OCI-LY3 (cell line): Measurements from ENCODE around the gene NRP1.
"Not testable (repeated sequence)": the region's sequence is repeated elsewhere in the genome, so short reads cannot be mapped to it uniquely, and the experiment has no call there.

ENCODE experiments used
- H2AFZ ChIP-seq: fragments of 200-600, 300-600 bp; shearing (Covaris generic); 2 replicates; pipeline ENCODE4 v1.6.0; 2014; ENCODE audit warnings: antibody characterized with exemption, low read depth, low read length
- H3K27ac ChIP-seq: fragments of 200-600, 300-600 bp; sonication (generic); 2 replicates; pipeline ENCODE4 v1.5.1; 2014; ENCODE audit warnings: mild to moderate bottlenecking, low read length, moderate library complexity, mixed read lengths
- H3K27me3 ChIP-seq: fragments of 200-600, 300-600 bp; sonication (generic); 2 replicates; pipeline ENCODE4 v1.6.1; 2014; ENCODE audit warnings: low read depth, low read length, mixed read lengths
- H3K36me3 ChIP-seq: fragments of 200-600, 300-600 bp; sonication (generic); replicated peaks from 2 replicates; pipeline ENCODE3; 2014; ENCODE audit warnings: low read depth, low read length, mixed read lengths
- H3K4me1 ChIP-seq: fragments of 300-600, 200-600 bp; sonication (generic); 2 replicates; pipeline ENCODE4 v1.6.1; 2014; ENCODE audit warnings: low read length, mixed read lengths
- H3K4me2 ChIP-seq: fragments of 200-600, 300-600 bp; sonication (generic); 2 replicates; pipeline ENCODE4 v1.6.1; 2014; ENCODE audit warnings: low read length, mixed read lengths
- H3K4me3 ChIP-seq: fragments of 300-600, 200-600 bp; sonication (generic); 2 replicates; pipeline ENCODE4 v1.5.1; 2014; ENCODE audit warnings: antibody characterized with exemption, mild to moderate bottlenecking, low read length, moderate library complexity
- H3K79me2 ChIP-seq: fragments of 300-600, 200-600 bp; shearing (Covaris generic); 2 replicates; pipeline ENCODE4 v1.6.1; 2014; ENCODE audit warnings: mild to moderate bottlenecking, low read length, mixed read lengths
- H3K9ac ChIP-seq: fragments of 300-600, 200-600 bp; shearing (Covaris generic); 2 replicates; pipeline ENCODE4 v1.6.0; 2014; ENCODE audit warnings: mild to moderate bottlenecking, low read length, moderate library complexity
- H3K9me3 ChIP-seq: fragments of 200-600, 300-600 bp; shearing (Covaris generic); 2 replicates; pipeline ENCODE4 v1.6.1; 2014; ENCODE audit warnings: low read length, mixed read lengths; ENCODE audit not compliant: insufficient read depth
- H4K20me1 ChIP-seq: fragments of 200-600, 300-600 bp; sonication (generic); 2 replicates; pipeline ENCODE4 v1.6.1; 2016; ENCODE audit warnings: low read length, mixed read lengths; ENCODE audit not compliant: insufficient read depth
- EZH2phosphoT487 ChIP-seq: fragments of 200-600 bp; shearing (Covaris generic); IDR thresholded peaks from 2 replicates; pipeline ENCODE4 v1.6.1; 2018; ENCODE audit warnings: antibody characterized with exemption, mixed run types, low read depth
- TF ChIP-seq, protein P1 (sequence below): fragments of 200-600, 300-600 bp; sonication (generic); IDR thresholded peaks from 2 replicates; pipeline ENCODE4 v1.5.1; 2014; ENCODE audit warnings: antibody characterized with exemption, low read length, low read depth

The NRP1 gene

DNA sequence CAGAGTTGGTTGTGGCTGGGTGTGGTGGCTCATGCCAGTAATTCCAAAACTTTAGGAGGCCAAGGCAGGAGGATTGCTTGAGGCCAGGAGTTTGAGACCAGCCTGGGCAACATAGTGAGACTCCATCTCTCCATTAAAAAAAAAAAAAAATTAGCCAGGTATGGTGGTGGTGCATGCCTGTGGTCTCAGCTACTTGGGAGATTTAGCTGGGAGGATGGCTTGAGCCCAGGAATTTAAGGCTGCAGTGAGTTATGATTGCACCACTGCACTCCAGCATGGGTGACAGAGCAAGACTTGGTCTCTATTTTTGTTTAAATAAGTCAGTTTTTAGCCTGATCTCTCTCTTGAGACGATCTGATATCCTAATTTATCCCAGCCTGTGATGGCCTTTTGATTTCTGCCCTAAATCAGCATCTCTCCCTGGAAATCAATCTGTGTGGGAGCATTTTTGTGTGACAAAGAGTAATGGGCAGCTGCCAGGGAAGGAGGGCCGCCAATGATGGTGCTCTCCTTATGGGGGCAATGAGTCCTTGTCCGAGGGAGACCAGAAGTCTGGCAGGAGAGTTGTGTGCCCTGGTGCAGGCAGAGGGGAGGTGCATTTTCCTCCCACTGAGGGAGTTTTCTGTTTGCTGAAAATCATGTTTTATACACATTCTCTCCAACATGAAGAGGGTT lies 111.0 kb downstream of the NRP1 start:
- H3K4me1 ChIP-seq: no peaks in the 10 kb centered on the region
- no peak overlapping the region for H3K27ac ChIP-seq
- H3K4me2 ChIP-seq: no peak overlapping the region
- no peaks in the 10 kb centered on the region for H3K27me3 ChIP-seq
- no peak overlapping the region for H3K9ac ChIP-seq
- H3K36me3 ChIP-seq: no peaks in the 10 kb centered on the region
- H3K4me3 ChIP-seq: no peak overlapping the region
- H2AFZ ChIP-seq: no peak overlapping the region
- H4K20me1 ChIP-seq: no peaks in the 10 kb centered on the region
- no peaks in the 10 kb centered on the region for H3K79me2 ChIP-seq
- no peaks in the 10 kb centered on the region for H3K9me3 ChIP-seq
- no peak for TF ChIP-seq EZH2phosphoT487
- TF ChIP-seq, protein P1, sequence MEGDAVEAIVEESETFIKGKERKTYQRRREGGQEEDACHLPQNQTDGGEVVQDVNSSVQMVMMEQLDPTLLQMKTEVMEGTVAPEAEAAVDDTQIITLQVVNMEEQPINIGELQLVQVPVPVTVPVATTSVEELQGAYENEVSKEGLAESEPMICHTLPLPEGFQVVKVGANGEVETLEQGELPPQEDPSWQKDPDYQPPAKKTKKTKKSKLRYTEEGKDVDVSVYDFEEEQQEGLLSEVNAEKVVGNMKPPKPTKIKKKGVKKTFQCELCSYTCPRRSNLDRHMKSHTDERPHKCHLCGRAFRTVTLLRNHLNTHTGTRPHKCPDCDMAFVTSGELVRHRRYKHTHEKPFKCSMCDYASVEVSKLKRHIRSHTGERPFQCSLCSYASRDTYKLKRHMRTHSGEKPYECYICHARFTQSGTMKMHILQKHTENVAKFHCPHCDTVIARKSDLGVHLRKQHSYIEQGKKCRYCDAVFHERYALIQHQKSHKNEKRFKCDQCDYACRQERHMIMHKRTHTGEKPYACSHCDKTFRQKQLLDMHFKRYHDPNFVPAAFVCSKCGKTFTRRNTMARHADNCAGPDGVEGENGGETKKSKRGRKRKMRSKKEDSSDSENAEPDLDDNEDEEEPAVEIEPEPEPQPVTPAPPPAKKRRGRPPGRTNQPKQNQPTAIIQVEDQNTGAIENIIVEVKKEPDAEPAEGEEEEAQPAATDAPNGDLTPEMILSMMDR: no peak

DNA sequence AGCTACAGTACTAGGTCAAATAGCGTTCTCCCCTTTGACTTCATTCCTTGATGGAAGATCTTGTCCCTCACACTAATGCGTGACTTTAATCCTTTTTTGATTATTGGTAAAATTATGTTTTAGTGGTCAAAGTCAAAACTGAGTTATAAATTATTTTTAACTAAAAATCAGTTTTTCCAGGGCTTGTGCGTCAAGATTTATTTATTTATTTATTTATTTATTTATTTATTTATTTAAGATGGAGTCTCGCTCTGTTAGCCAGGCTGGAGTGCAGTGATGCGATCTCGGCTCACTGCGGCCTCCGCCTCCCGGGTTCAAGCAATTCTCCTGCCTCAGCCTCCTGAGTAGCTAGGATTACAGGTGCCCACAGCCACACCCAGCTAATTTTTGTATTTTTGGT lies 112.2 kb downstream of the NRP1 start:
- H3K4me2 ChIP-seq, H3K27me3 ChIP-seq, H3K27ac ChIP-seq, H3K4me3 ChIP-seq, H3K9me3 ChIP-seq, H3K4me1 ChIP-seq, H3K36me3 ChIP-seq, H2AFZ ChIP-seq, H3K79me2 ChIP-seq, H3K9ac ChIP-seq, H4K20me1 ChIP-seq: not testable (repeated sequence)

DNA sequence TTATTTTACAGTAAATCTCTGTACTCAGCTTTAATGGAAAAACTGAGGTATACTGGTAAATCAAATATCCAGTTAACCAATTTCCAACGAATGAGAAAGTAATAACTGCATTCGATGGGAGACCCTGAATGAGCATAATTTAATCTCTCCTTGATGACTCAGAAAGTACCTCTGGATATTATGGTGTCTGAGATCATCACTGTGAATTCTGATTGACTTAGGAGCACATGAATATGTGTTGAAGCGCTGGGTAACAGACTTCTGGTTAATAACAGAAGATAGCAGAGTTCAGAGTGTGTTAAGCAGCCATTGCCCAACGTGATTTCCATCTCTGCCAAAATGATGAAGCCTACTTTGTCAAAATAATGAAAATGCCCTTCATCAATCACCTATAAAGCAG lies 116.6 kb downstream of the NRP1 start:
- Histone ChIP-seq H3K36me3 (no peaks in the 10 kb centered on the region), H3K79me2 (no peaks in the 10 kb centered on the region), H3K4me3 (no peak overlapping the region), H3K9ac (no peak overlapping the region), H2AFZ (no peak overlapping the region), H3K9me3 (no peaks in the 10 kb centered on the region), H4K20me1 (no peaks in the 10 kb centered on the region), H3K27me3 (no peaks in the 10 kb centered on the region), H3K4me2 (no peak overlapping the region), H3K27ac (no peak overlapping the region), H3K4me1 (no peaks in the 10 kb centered on the region)
- no peak for TF ChIP-seq EZH2phosphoT487
- TF ChIP-seq, protein P1: no peak

DNA sequence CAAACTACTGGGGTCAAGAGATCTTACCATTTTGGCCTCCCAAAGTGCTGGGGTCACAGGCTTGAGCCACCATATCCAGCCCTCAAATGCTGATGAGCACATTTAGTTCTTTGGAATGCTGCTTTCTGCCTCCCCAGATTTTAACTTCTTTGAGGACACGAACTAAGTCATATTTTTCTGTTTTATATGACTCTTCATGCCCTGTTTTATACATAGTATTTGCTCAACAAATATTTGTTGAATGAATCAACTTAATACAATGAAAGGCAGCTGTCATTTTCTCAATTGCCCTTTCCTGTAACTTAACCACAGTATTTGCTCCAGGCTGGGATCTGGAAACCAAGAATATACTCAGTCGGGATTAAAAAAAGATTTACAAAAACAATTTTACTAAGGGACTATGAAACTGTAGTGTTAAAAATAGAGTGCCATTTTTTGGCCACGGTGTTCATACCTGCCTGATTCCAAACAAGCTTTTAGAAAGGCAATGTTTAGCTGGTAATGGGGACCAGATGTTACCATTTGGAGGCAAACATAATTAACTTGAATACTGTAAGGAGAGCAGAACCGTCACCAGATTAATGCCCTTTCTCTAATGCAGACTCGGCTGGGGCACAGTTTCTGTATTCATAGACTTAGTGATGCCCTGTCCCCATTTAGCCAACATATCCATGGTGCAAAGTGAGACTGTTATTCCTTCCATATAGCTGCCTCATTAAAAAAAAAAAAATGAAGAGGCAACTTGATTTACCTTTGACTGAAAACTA lies 117.6 kb downstream of the NRP1 start:
- Histone ChIP-seq H3K9ac (no peak overlapping the region), H2AFZ (no peak overlapping the region), H3K27me3 (no peaks in the 10 kb centered on the region), H4K20me1 (no peaks in the 10 kb centered on the region), H3K9me3 (no peaks in the 10 kb centered on the region), H3K36me3 (no peaks in the 10 kb centered on the region), H3K4me1 (no peaks in the 10 kb centered on the region), H3K79me2 (no peaks in the 10 kb centered on the region), H3K4me3 (no peak overlapping the region), H3K27ac (no peak overlapping the region), H3K4me2 (no peak overlapping the region)
- TF ChIP-seq, protein P1: no peak
- TF ChIP-seq EZH2phosphoT487: no peak
